Mucosa of rectum (tissue), 2 donors: ENCODE results near the gene PRKG1.

Experiments used
- H3K27ac ChIP-seq, 2 donors: one replicate each; pipeline ENCODE4 v1.7.0; 2013; ENCODE audit warnings: inconsistent platforms in 2 of 2, low read depth in 2 of 2, low read length in 2 of 2
- H3K27me3 ChIP-seq, 2 donors: one replicate each; pipeline ENCODE4 v1.7.0; 2013; ENCODE audit warnings: low read length in 2 of 2; ENCODE audit not compliant: control insufficient read depth in 2 of 2, insufficient read depth in 2 of 2
- H3K36me3 ChIP-seq, 2 donors: one replicate each; pipeline ENCODE4 v1.7.0; 2013; ENCODE audit warnings: low read length in 2 of 2; ENCODE audit not compliant: control insufficient read depth in 2 of 2, insufficient read depth in 2 of 2
- H3K4me1 ChIP-seq, 2 donors: one replicate each; pipeline ENCODE4 v1.7.0; 2013; ENCODE audit warnings: low read length in 2 of 2, mild to moderate bottlenecking in 1 of 2; ENCODE audit not compliant: control insufficient read depth in 2 of 2, insufficient read depth in 2 of 2
- H3K4me3 ChIP-seq, 2 donors: one replicate each; pipeline ENCODE4 v1.7.0; 2013; ENCODE audit warnings: low read length in 2 of 2
- H3K9ac ChIP-seq, 2 donors: one replicate each; pipeline ENCODE4 v1.7.0; 2013; ENCODE audit warnings: low read length in 2 of 2, low read depth in 1 of 2, mild to moderate bottlenecking in 1 of 2
- H3K9me3 ChIP-seq, 2 donors: one replicate each; pipeline ENCODE4 v1.7.0; 2013; ENCODE audit warnings: low read length in 2 of 2; ENCODE audit not compliant: control insufficient read depth in 2 of 2
- donor health status: healthy.
- donor health status: Normal muscosa, but diverticular disease.

The PRKG1 gene

DNA sequence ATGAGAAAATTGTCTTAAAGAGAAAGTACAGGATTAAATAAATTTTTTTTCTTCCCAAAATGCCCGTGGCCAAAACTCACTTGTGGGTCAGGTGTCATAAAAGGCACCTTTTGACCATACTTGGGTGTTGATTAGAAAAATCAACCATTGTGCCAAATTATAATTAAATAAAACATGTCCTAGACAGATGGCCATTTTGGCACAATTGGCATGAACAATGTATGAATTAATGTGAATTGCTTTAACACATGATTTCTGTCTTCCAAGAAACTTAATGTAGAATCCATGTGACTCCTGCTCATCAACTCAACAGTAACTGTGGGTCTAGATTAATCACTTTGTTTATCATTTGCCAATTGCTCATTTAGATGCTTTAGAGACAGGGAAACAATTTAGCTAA, 561.1 kb downstream of the PRKG1 start:
- Histone ChIP-seq H3K9ac (no peak overlapping the region), H3K4me1 (no peaks in the 10 kb centered on the region), H3K9me3 (no peaks in the 10 kb centered on the region), H3K36me3 (no peaks in the 10 kb centered on the region), H3K4me3 (no peak overlapping the region), H3K27me3 (no peaks in the 10 kb centered on the region), H3K27ac (no peak overlapping the region)

DNA sequence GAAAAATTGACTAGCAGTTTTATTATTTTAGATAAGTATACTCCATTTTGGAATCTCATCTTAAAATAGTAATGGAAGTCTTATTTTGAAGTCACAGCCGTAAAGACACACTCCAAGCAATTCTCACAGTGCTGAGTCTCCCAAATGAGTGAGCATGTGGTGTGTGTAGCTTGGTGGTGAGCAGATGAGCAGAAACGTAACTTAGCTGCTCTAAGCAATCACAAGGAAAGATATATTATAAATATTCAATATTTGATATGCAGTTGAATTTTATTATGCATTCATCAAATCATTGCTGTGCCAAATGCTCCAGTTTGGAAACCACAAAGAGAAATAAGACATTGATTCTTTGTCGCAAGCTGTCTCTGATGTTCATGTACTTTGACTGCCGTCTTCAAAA, 563.9 kb downstream of the PRKG1 start:
- Histone ChIP-seq H3K4me1 (no peaks in the 10 kb centered on the region), H3K4me3 (no peak overlapping the region), H3K9ac (no peak overlapping the region), H3K27me3 (no peaks in the 10 kb centered on the region), H3K36me3 (no peaks in the 10 kb centered on the region), H3K27ac (no peak overlapping the region), H3K9me3 (no peaks in the 10 kb centered on the region)

DNA sequence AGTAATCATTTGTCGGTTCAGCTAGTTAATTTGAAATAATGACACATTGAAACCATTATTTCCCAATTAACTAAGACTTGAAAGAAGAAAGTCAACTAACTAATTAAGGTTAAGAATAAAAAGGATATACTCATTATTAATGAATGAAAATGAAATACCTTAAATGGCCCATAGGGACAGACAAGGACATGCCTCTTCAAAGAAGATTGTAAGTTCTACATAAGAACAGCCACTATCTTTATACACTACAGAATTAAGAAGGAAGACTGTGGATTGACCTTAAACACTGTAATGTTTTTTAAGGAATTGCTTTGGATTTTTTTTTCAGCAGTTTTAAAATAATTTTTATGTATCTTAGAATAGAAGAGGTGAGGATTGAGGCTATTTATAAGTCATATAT, 564.5 kb downstream of the PRKG1 start:
- H3K36me3 ChIP-seq, result no peaks in the 10 kb centered on the region
- no peaks in the 10 kb centered on the region for H3K9me3 ChIP-seq
- no peak overlapping the region for H3K9ac ChIP-seq
- H3K4me1 ChIP-seq, result no peaks in the 10 kb centered on the region
- H3K4me3 ChIP-seq, result no peak overlapping the region
- no peak overlapping the region for H3K27ac ChIP-seq
- H3K27me3 ChIP-seq, result no peaks in the 10 kb centered on the region

DNA sequence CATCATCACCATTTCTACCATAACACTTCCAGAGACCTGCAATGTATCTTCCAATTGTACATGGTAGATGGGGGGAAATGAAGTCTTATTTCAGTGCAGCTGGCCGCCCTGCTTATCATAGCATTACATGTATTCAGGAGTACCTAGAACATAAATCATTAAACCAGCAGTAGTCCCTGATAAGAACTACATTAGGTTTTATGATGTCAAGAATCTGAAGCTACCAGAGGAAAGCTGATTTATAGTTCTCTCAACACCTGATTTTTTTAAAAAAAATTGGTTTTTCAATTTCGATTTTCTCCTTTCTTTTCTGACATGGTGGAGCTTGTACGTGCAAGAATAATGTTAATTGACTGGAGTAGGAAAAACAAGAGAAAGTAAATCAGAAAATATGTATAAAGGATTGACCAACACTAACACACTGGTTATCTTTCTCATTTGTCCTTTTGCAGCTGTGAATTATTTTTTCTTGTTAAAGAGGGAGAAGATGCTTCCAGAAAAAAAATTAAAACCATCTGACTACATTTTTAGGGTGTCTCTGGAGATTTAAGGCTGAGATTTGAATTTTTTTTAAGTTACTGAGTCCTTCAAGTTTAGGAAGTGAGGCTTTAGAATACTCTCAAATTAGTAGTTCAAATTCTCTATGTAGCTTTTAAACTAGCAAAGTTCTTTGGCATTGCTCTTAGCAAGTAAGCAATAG, 566.0 kb downstream of the PRKG1 start:
- H3K36me3 ChIP-seq, result no peaks in the 10 kb centered on the region
- H3K27me3 ChIP-seq, result no peaks in the 10 kb centered on the region
- no peak overlapping the region for H3K9ac ChIP-seq
- no peak overlapping the region for H3K27ac ChIP-seq
- no peak overlapping the region for H3K4me3 ChIP-seq
- no peaks in the 10 kb centered on the region for H3K9me3 ChIP-seq
- H3K4me1 ChIP-seq, result no peaks in the 10 kb centered on the region

DNA sequence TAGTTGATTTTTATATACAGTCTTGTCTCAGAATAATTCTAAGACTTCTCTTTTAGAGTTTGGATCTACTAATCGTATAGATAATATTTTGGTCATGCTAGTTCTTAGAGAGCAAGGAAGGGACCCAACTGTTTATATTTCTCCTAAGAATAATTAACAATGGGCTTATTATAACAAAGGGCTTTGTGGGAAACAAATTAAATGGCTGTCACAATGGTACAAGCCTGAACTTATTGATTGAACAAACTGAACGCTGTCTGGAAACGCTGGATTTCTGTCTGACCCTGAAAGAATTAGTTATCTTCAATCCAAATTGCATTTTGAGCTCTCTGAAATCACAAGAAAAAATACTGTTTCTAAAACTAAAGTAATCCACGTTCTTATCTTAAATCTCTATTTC, 568.3 kb downstream of the PRKG1 start:
- Histone ChIP-seq H3K27ac (no peak overlapping the region), H3K36me3 (no peaks in the 10 kb centered on the region), H3K4me3 (no peak overlapping the region), H3K9me3 (no peaks in the 10 kb centered on the region), H3K4me1 (no peaks in the 10 kb centered on the region), H3K27me3 (no peaks in the 10 kb centered on the region), H3K9ac (no peak overlapping the region)

DNA sequence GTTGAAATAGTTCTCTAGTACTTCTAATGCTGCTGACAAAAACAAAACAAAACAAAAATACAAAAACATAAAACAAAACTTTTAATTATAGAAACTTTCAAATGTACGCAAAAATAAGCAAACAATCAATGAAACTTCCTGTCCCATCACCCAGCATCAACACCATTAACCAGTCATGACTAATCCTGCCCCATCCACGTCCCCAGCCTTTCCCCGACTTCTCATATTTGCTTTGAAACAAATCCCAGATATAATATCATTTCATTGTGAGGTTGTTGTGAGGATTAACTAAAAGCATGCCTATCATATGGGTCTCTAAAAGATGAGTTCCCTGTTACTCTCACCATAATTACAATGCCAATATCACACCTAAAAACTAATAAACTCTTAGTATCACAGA, 569.4 kb downstream of the PRKG1 start:
- H3K4me1 ChIP-seq, result no peaks in the 10 kb centered on the region
- H3K9me3 ChIP-seq, result no peaks in the 10 kb centered on the region
- no peak overlapping the region for H3K9ac ChIP-seq
- no peak overlapping the region for H3K4me3 ChIP-seq
- H3K27ac ChIP-seq, result no peak overlapping the region
- H3K27me3 ChIP-seq, result no peaks in the 10 kb centered on the region
- no peaks in the 10 kb centered on the region for H3K36me3 ChIP-seq

DNA sequence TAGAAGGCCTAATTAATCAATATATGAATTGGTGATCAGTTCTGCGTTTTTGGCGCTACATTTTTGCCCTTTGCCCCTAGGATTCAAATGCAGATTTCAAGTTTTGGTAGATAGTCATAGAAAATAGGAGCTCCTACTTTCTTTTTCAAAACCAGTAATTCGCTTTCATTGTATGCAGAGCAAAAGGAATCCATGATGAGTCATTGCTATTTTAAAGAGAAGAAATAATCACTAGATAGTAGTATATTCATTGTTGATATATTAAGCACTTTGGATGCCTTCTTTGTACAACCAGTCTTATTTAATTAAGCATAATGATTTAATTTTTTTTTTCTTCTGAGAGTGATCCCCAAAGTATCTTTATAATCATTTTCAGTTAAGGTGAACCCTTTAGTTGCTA, 574.8 kb downstream of the PRKG1 start:
- no peak overlapping the region for H3K9ac ChIP-seq
- H3K4me1 ChIP-seq, result no peaks in the 10 kb centered on the region
- H3K4me3 ChIP-seq, result no peak overlapping the region
- no peaks in the 10 kb centered on the region for H3K36me3 ChIP-seq
- no peaks in the 10 kb centered on the region for H3K9me3 ChIP-seq
- no peaks in the 10 kb centered on the region for H3K27me3 ChIP-seq
- H3K27ac ChIP-seq, result no peak overlapping the region

DNA sequence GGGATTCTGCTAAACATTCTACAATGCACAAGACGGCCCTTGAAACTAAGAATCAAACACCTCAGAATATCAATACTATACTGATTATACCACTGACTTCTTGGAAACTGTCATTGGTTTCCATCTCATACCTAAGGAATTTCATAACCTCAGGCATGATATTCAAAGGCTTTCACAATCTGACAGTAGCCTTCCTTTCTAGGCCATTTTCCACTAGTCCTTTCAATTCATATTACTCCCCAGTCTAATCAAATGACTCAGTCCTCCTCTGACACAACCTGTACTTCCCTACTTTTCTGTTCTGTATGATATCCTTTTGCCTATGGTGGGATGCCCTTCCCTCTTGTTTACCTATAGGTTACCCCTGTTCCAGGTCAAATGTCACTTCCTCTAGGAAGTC, 576.8 kb downstream of the PRKG1 start:
- H3K4me3 ChIP-seq, result no peak overlapping the region
- no peak overlapping the region for H3K9ac ChIP-seq
- no peaks in the 10 kb centered on the region for H3K9me3 ChIP-seq
- no peak overlapping the region for H3K27ac ChIP-seq
- no peaks in the 10 kb centered on the region for H3K4me1 ChIP-seq
- no peaks in the 10 kb centered on the region for H3K36me3 ChIP-seq
- H3K27me3 ChIP-seq, result no peaks in the 10 kb centered on the region

DNA sequence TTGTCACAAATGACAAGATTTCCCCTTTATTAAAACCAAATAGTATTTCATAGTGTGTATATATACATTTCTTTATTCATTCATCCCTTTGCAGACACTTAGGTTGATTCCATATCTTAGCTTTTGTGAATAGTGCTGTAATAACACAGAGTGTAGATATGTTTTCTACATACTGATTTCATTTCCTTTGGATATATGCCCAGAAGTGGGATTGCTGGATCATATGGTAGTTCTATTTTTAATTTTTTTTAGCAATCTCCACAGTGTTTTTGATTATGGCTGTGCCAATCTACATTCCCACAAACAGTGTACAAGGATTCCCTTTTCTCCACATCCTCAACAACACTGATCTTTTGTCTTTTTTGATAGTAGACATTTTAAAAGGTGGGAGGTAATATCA, 578.7 kb downstream of the PRKG1 start:
- Histone ChIP-seq H3K36me3 (no peaks in the 10 kb centered on the region), H3K9ac (no peak overlapping the region), H3K4me3 (no peak overlapping the region), H3K27ac (no peak overlapping the region), H3K27me3 (no peaks in the 10 kb centered on the region), H3K9me3 (no peaks in the 10 kb centered on the region), H3K4me1 (no peaks in the 10 kb centered on the region)

DNA sequence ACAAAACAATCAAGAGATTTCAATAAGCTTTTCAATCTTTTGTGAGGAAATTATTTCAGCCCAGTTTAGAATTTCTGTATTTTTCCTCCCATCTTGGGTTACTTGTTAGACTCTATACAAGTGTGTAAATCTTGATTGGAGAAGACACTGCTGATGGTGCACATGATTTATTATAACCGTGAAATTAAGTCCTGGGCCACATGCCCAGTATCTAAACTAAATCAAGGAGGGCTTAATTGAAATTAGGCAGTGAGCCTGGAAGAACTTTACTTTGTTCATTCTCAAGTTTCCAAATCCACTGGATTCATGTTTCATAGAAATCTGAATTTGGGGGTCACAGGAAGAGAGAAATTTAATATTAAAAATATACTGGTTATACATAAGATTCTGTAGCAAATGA, 580.6 kb downstream of the PRKG1 start:
- H3K9ac ChIP-seq, result no peak overlapping the region
- no peak overlapping the region for H3K27ac ChIP-seq
- no peak overlapping the region for H3K4me3 ChIP-seq
- H3K27me3 ChIP-seq, result no peaks in the 10 kb centered on the region
- no peaks in the 10 kb centered on the region for H3K4me1 ChIP-seq
- H3K9me3 ChIP-seq, result no peaks in the 10 kb centered on the region
- no peaks in the 10 kb centered on the region for H3K36me3 ChIP-seq

DNA sequence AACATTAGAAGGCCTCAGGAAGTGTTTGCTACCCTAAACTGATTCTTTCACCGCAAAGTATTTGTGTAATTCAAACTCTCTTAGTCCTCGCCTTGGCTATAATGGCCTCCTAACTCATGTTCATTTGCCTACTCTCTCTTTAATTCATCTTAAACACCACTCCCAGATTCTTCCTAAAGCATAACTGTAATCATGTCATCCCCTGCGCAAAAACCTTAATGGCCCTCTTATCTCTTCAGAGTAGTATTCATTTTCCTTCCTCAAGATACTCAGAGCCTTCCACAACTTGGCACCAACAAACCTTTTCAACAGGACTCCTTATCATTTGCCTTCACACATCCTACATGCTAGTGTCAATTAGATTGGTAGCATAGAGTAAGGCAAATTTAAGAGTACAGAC, 582.2 kb downstream of the PRKG1 start:
- Histone ChIP-seq H3K27ac (no peak overlapping the region), H3K27me3 (no peaks in the 10 kb centered on the region), H3K4me3 (no peak overlapping the region), H3K9me3 (no peaks in the 10 kb centered on the region), H3K4me1 (no peaks in the 10 kb centered on the region), H3K9ac (no peak overlapping the region), H3K36me3 (no peaks in the 10 kb centered on the region)
